Measurements from ENCODE around the gene PTPRD.

Gene PTPRD

GRCh38 chr9:9847750-9848149 lies 765.1 kb downstream of the PTPRD start:
- DNase-seq: no peak

- no peak for DNase-seq
Measured at GRCh38 chr9:9846557-9846956, 766.2 kb downstream of the PTPRD start.

GRCh38 chr9:9820436-9820835 lies 792.4 kb downstream of the PTPRD start:
- DNase-seq: no peak

GRCh38 chr9:9819886-9820285 lies 792.9 kb downstream of the PTPRD start:
- no peak for DNase-seq

- DNase-seq: no peak
Measured at GRCh38 chr9:9817176-9817575, 795.6 kb downstream of the PTPRD start.

- DNase-seq: no peak
Measured at GRCh38 chr9:9804109-9804508, 808.7 kb downstream of the PTPRD start.

- DNase-seq: no peak
Measured at GRCh38 chr9:9799287-9799686, 813.5 kb downstream of the PTPRD start.

GRCh38 chr9:9792144-9792857 lies 820.5 kb downstream of the PTPRD start:
- DNase-seq: no peak

- DNase-seq: no peak
Measured at GRCh38 chr9:9791611-9792010, 821.2 kb downstream of the PTPRD start.

GRCh38 chr9:9790216-9790872 lies 822.5 kb downstream of the PTPRD start:
- DNase-seq: no peak

GRCh38 chr9:9783711-9784110 lies 829.1 kb downstream of the PTPRD start:
- no peak for DNase-seq

- no peak for DNase-seq
Measured at GRCh38 chr9:9783211-9783610, 829.6 kb downstream of the PTPRD start.

GRCh38 chr9:9778293-9778692 lies 834.5 kb downstream of the PTPRD start:
- DNase-seq: no peak

- no peak for DNase-seq
Measured at GRCh38 chr9:9774471-9774870, 838.3 kb downstream of the PTPRD start.

- no peak for DNase-seq
Measured at GRCh38 chr9:9771314-9771713, 841.5 kb downstream of the PTPRD start.

GRCh38 chr9:9764821-9765220 lies 848.0 kb downstream of the PTPRD start:
- DNase-seq: no peak

- no peak for DNase-seq
Measured at GRCh38 chr9:9754186-9754585, 858.6 kb downstream of the PTPRD start.

- no peak for DNase-seq
Measured at GRCh38 chr9:9753266-9753665, 859.5 kb downstream of the PTPRD start.

- no peak for DNase-seq
Measured at GRCh38 chr9:9752722-9753121, 860.1 kb downstream of the PTPRD start.

- DNase-seq: no peak
Measured at GRCh38 chr9:9751996-9752395, 860.8 kb downstream of the PTPRD start.

- no peak for DNase-seq
Measured at GRCh38 chr9:9750719-9751118, 862.1 kb downstream of the PTPRD start.

- no peak for DNase-seq
Measured at GRCh38 chr9:9749591-9749990, 863.2 kb downstream of the PTPRD start.

- DNase-seq: no peak
Measured at GRCh38 chr9:9747787-9748186, 865.0 kb downstream of the PTPRD start.

- DNase-seq: no peak
Measured at GRCh38 chr9:9746826-9747225, 866.0 kb downstream of the PTPRD start.

- no peak for DNase-seq
Measured at GRCh38 chr9:9743822-9744221, 869.0 kb downstream of the PTPRD start.

Data from CD4-positive, alpha-beta T cell treated with Interferon alpha-2 for 1 hour (primary cell).